IMR-90 (cell line): ENCODE measurements around the gene PAX1.

ENCODE experiments used
- BHLHE40 ChIP-seq: fragments of 150-350 bp; IDR thresholded peaks from 2 replicates; pipeline ENCODE4 v1.6.1; 2016; ENCODE audit warnings: mild to moderate bottlenecking, low read depth, low read length
- CEBPB ChIP-seq: IDR thresholded peaks from 2 replicates; pipeline ENCODE4 v1.6.1; 2012; ENCODE audit warnings: low read depth, low read length, improper control_type of control experiment
- CHD1 ChIP-seq: IDR thresholded peaks from 2 replicates; pipeline ENCODE4 v1.6.1; 2012; ENCODE audit warnings: low read depth, low read length, improper control_type of control experiment
- CTCF ChIP-seq: conservative IDR thresholded peaks from 2 replicates; pipeline ENCODE4 v1.5.1; 2012; ENCODE audit warnings: mild to moderate bottlenecking, low read depth, low read length, improper control_type of control experiment
- ELK1 ChIP-seq: fragments of 150-350 bp; IDR thresholded peaks from 2 replicates; pipeline ENCODE4 v1.6.1; 2016; ENCODE audit warnings: low read depth, mild to moderate bottlenecking, low read length, moderate library complexity, borderline replicate concordance
- FOS ChIP-seq: fragments of 150-350 bp; IDR thresholded peaks from 2 replicates; pipeline ENCODE4 v1.6.1; 2016; ENCODE audit warnings: low read depth, low read length
- MAZ ChIP-seq: IDR thresholded peaks from 2 replicates; pipeline ENCODE4 v1.6.1; 2012; ENCODE audit warnings: low read depth, mild to moderate bottlenecking, low read length, improper control_type of control experiment, moderate library complexity, borderline replicate concordance
- MXI1 ChIP-seq: IDR thresholded peaks from 2 replicates; pipeline ENCODE4 v1.6.1; 2012; ENCODE audit warnings: low read depth, mild to moderate bottlenecking, low read length, moderate library complexity, borderline replicate concordance
- NFE2L2 ChIP-seq: fragments of 150-350 bp; IDR thresholded peaks from 2 replicates; pipeline ENCODE4 v1.6.1; 2016; ENCODE audit warnings: low read depth, mild to moderate bottlenecking, low read length
- POLR2A ChIP-seq: IDR thresholded peaks from 2 replicates; pipeline ENCODE4 v1.6.1; 2012; ENCODE audit warnings: mild to moderate bottlenecking, low read depth, low read length
- RAD21 ChIP-seq: IDR thresholded peaks from 2 replicates; pipeline ENCODE4 v1.6.1; 2012; ENCODE audit warnings: low read length, improper control_type of control experiment
- RCOR1 ChIP-seq: IDR thresholded peaks from 2 replicates; pipeline ENCODE4 v1.6.1; 2012; ENCODE audit warnings: mild to moderate bottlenecking, low read length, improper control_type of control experiment; ENCODE audit not compliant: insufficient replicate concordance
- SMC3 ChIP-seq: fragments of 150-350 bp; IDR thresholded peaks from 2 replicates; pipeline ENCODE4 v1.6.1; 2016; ENCODE audit warnings: low read depth, mild to moderate bottlenecking, antibody characterized with exemption, low read length, moderate library complexity
- USF2 ChIP-seq: fragments of 150-350 bp; IDR thresholded peaks from 2 replicates; pipeline ENCODE4 v1.6.1; 2017; ENCODE audit warnings: mild to moderate bottlenecking, antibody characterized with exemption, low read length, low read depth

DNA sequence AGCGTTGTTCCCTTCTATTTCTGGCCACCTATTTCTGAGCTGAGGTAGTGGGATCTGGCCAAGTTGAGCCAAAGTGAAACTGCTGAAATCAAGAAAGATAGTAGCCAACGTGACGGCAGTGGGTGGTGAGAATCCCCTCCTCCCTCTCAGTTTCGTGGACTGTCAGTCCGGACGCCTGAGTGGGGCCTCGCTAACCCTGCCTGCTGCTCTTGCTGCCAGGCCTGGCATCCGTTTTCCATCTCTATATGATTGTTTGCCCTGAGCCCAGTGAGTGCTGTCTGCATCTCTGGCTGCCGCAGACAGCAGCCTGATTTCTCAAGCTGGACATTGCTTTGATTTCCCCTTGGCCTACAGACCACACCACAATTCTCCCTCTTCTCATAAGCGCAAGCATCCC, 23.5 kb upstream of the PAX1 start:
- no peak for TF ChIP-seq CTCF
- TF ChIP-seq POLR2A, result no peak
- TF ChIP-seq USF2, result no peak
- no peak for TF ChIP-seq RAD21
- no peak for TF ChIP-seq BHLHE40
- no peak for TF ChIP-seq CHD1
- no peak for TF ChIP-seq SMC3
- TF ChIP-seq MXI1, result no peak
- no peak for TF ChIP-seq ELK1
- no peak for TF ChIP-seq MAZ
- TF ChIP-seq CEBPB, result no peak
- no peak for TF ChIP-seq RCOR1
- TF ChIP-seq FOS, result no peak
- no peak for TF ChIP-seq NFE2L2
